ENCODE measurements around the gene H1-8. TPM values are rescaled to one million over a fixed set of nuclear protein-coding genes. Genes with fewer than 3 reads are reported as not detected.

Gene H1-8
- total RNA-seq, 1 donor from 2014 or later, result not detected

GRCh38 chr3:129522953-129523352 lies 20.0 kb upstream of the H1-8 start:
- Histone ChIP-seq H3K4me1 (no peaks in the 10 kb centered on the region), H3K27me3 (no peaks in the 10 kb centered on the region), H3K9me3 (no peaks in the 10 kb centered on the region), H3K27ac (no peak overlapping the region), H3K4me3 (no peak overlapping the region), H3K36me3 (peaks cover 13 to 21% of the 10 kb centered on the region in 2 donors)
- intact Hi-C loops (cut with DNase I), result no loop called here
- DNase-seq (ENCODE audit: low spot score in 2 of 2), result no peak
- TF ChIP-seq CTCF (IDR thresholded peaks at IDR 0.05), result no peak

- Histone ChIP-seq H3K27ac (no peak overlapping the region), H3K4me3 (no peak overlapping the region), H3K27me3 (no peaks in the 10 kb centered on the region), H3K4me1 (no peaks in the 10 kb centered on the region), H3K9me3 (no peaks in the 10 kb centered on the region), H3K36me3 (peaks cover 9 to 10% of the 10 kb centered on the region in 2 donors)
- TF ChIP-seq CTCF (IDR thresholded peaks at IDR 0.05), result no peak
- DNase-seq (ENCODE audit: low spot score in 2 of 2), result no peak
- intact Hi-C loops (cut with DNase I), result no loop called here
These were observed 18.9 kb upstream of the H1-8 start for GRCh38 chr3:129524081-129524480.

GRCh38 chr3:129525341-129525968 lies 17.5 kb upstream of the H1-8 start:
- Histone ChIP-seq H3K4me1 (peaks cover 0 to 9% of the 10 kb centered on the region in 2 donors), H3K9me3 (no peaks in the 10 kb centered on the region), H3K27me3 (no peaks in the 10 kb centered on the region), H3K4me3 (no peak overlapping the region), H3K36me3 (no peaks in the 10 kb centered on the region), H3K27ac (no peak overlapping the region)
- DNase-seq (ENCODE audit: low spot score in 2 of 2), result no peak
- intact Hi-C loops (cut with DNase I), result no loop called here
- no peak for TF ChIP-seq CTCF (IDR thresholded peaks at IDR 0.05)

- Histone ChIP-seq H3K4me1 (peaks cover 0 to 9% of the 10 kb centered on the region in 2 donors), H3K9me3 (no peaks in the 10 kb centered on the region), H3K4me3 (no peak overlapping the region), H3K27ac (no peak overlapping the region), H3K27me3 (no peaks in the 10 kb centered on the region), H3K36me3 (no peaks in the 10 kb centered on the region)
- no peak for DNase-seq (ENCODE audit: low spot score in 2 of 2)
- intact Hi-C loops (cut with DNase I), result no loop called here
- no peak for TF ChIP-seq CTCF (IDR thresholded peaks at IDR 0.05)
These were observed 16.7 kb upstream of the H1-8 start for GRCh38 chr3:129526121-129526900.

- H3K4me3 ChIP-seq, result no peak overlapping the region
- no peaks in the 10 kb centered on the region for H3K36me3 ChIP-seq
- peaks cover 0 to 9% of the 10 kb centered on the region in 2 donors for H3K4me1 ChIP-seq
- intact Hi-C loops (cut with DNase I), result no loop called here
- TF ChIP-seq CTCF (IDR thresholded peaks at IDR 0.05), result no peak
- no peaks in the 10 kb centered on the region for H3K27me3 ChIP-seq
- H3K27ac ChIP-seq, result no peak overlapping the region
- H3K9me3 ChIP-seq, result no peaks in the 10 kb centered on the region
- DNase-seq (ENCODE audit: low spot score in 2 of 2), result no peak
These were observed 15.7 kb upstream of the H1-8 start for GRCh38 chr3:129527262-129527661.
